DMS 273 treated with DMSO at 0.1 percent for 48 hours (cell line): ENCODE measurements around the gene SPON1.
"Not testable (repeated sequence)": the region's sequence is repeated elsewhere in the genome, so short reads cannot be mapped to it uniquely, and the experiment has no call there.

Experiments
- DNase-seq: peaks from one replicate; lab custom pipeline; 2025; lab: John Stamatoyannopoulos, UW

The SPON1 gene

GRCh38 chr11:13962562-13963168 lies at the start of gene SPON1:
SPON1 (plus strand) TSS chr11:13962723; CDS start chr11:13962905, 182 bp downstream.
- DNase-seq = no peak

DNA sequence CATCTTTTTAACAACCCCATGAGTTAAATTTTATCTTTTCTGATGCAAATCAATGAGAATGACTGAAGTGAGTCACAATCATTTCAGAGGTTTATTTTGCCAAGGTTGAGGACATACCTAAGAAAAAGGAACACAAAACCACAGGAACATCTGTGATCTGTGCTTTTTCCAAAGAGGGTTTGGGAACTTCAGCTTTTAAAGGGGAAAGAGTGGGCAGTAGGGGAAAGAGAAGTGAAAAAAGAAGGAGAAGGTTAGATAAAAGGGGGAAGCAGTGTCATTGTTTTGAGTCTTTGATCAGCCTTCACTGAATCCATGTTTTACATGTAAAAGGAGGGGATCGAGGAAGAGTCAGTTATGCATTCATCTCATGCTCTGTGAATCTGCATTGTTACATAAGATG lies 45.3 kb upstream of the SPON1 start:
- no peak for DNase-seq

DNA sequence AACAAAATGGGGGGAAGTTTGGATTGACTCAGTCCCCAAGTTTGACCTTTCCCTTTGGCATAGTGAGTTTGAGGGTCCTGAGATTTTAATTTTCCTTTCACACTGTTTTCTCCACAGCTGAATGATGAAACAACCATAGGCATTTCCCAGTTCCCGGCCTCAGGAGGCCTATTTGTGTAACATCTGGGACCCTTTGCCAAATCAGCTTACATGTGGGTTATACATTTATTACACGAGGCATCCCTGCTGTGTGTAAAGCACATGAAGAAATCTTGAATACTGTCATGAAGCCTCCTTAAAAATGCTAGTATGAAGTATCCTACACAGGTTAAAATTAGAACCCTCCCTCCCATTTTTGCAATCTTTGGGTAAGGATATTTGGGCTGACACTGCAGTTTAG lies 44.6 kb upstream of the SPON1 start:
- DNase-seq = no peak

DNA sequence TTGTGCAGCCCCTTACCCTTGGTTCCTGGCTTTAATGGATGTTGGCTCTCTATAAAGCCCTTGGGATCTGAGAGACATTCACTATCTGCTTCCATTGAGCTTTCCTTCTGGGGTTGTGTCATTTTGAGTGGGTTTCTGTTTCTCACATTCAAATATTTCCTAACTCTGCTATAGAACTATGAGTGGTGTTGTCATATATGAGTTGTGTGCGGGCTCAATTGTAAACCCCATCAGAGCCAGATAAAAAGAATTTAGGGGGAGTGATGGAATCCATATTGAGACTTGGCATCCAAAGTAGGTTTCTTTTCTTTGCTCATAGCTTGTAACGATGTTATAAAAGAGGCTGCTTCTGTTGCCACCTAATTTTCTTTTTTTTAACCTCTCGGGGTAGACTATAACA lies 41.8 kb upstream of the SPON1 start:
- DNase-seq = no peak

DNA sequence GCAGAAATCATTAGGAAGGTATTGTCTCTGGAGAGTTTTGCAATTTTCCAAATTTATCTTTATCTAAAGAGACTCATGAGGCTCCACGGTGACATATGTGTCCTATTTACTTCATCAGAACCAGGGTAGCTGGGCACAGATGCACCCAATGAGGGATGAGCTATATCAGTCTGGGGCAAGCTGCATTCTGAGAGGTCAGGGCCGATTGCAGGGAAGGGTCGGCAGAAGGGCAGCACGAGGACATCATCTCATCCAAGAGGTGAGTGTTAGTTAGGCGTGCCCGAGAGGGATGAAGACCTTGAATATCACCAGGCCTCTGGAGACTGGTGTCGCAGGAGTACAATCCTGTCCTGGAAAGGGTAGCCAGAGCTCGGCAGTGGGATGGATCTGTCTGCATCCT lies 41.0 kb upstream of the SPON1 start:
- no peak for DNase-seq

DNA sequence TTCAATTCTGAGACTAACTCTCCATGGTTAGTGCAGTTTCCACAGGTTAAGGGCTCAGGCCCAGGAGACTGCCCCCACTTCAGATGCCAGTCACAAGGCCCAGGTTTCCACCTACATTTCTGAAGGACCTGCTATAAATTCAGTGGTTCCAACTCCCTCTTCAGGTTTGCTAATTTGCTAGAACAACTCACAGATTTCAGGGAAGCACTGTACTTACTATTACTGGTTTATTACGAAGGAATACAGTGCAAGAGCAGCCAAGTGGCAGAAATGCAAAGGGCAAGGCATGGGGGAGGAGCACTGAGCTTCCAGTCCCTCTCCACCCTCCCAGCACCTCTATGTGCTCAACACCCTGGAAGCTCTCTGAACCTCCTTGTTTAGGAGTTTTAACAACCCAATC lies 39.3 kb upstream of the SPON1 start:
- no peak for DNase-seq

- no peak for DNase-seq
These were observed 38.5 kb upstream of the SPON1 start for GRCh38 chr11:13923716-13924650.

GRCh38 chr11:13924801-13925327 lies 37.7 kb upstream of the SPON1 start:
- no peak for DNase-seq

DNA sequence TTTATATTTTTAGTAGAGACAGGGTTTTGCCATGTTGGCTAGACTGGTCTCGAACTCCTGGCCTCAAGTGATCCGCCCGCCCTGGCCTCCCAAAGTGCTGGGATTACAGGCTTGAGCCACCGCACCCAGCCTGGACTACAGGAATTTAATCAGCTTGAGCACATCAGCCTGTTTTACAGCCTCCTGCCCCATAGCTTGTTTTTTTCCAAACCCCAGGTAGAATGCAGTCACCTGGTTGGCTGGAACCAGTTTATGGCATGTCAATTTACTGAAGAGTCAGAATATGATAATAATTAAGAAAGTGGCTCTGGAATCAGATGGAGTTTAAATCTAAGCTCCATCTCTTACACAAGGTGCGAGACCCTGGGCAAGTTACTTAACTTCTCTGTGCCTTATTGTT lies 36.2 kb upstream of the SPON1 start:
- not testable (repeated sequence) for DNase-seq

DNA sequence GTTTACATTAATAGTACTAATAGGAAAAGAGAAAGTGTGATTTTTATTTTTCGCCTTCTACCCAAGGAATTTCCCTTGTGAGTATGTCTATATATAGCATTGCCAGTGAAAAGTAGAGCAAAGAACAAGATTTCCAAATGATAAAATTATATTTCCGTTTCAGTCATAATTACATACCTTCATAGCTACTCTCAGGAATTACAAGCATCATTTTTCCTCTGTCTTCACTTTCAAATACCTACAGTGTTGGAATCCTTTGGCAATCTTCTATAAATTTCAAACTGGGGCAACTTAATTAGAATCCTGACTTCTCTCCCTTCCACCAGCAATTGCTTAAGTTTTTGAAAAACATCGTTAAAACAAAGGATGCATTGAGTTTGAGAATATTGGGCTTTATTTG lies 35.5 kb upstream of the SPON1 start:
- no peak for DNase-seq

DNA sequence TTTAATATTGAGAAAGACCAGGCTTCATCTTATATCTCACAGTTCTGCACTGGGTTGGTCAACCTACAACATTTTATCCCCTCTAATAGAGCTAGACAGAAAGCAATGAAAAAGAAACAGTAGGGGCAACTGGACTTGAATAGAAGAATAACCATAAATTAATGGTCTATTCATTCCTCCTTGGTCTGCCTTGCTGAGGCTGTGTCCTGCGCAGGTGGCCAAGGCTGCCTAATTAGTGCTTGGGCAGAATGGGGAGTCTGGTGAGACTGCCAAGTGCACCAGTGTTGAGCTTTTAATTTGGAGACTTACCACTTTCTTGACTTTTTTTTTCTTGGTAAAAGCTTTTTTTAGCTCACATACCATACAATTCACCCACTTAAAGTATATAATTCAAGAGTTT lies 35.0 kb upstream of the SPON1 start:
- no peak for DNase-seq

DNA sequence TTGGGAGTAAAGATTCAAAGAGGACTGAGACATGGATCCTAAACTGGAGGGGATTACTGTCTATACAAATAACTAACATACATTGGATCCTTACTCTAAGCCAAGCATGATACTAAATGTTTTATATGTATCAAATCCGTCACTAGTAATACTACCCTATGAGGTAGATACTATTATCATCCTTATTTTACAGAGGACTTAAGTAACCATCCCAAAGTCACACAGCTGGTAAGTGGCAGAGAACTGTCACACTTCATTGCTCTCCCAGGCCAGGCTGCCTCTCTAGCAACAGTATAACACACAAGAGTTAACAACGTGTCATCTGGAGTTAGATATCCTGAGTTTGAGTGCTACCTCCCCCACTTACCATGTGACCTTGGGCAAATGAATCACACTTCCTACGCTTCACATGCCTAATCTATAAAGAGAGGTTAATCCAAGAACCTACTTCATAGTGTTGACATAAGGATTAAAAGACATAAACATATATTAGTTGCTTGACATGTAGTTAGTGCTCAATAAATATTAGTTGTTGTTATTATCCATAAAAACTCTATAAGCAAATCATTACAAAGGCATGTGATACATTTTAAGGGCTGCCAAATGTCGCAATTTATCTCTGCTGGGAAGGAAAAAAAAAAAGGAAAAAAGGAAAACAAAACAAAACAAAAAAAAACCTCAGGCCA lies 33.8 kb upstream of the SPON1 start:
- no peak for DNase-seq

GRCh38 chr11:13929395-13929891 lies 33.1 kb upstream of the SPON1 start:
- DNase-seq = no peak

GRCh38 chr11:13931356-13931755 lies 31.2 kb upstream of the SPON1 start:
- DNase-seq = no peak

- DNase-seq = not testable (repeated sequence)
These were observed 25.4 kb upstream of the SPON1 start for GRCh38 chr11:13937154-13937553.

DNA sequence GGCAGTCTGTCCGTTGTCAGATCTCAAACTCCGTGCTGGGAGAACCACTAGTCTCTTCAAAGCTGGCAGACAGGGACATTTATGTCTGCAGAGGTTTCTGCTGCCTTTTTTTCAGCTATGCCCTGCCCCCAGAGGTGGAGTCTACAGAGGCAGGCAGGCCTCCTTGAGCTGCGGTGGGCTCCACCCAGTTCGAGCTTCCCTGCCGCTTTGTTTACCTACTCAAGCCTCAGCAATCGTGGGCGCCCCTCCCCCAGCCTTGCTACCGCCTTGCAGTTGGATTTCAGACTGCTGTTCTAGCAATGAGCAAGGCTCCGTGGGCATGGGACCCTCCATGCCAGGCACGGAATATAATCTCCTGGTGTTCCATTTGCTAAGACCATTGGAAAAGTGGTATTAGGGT lies 23.7 kb upstream of the SPON1 start:
- not testable (repeated sequence) for DNase-seq

DNA sequence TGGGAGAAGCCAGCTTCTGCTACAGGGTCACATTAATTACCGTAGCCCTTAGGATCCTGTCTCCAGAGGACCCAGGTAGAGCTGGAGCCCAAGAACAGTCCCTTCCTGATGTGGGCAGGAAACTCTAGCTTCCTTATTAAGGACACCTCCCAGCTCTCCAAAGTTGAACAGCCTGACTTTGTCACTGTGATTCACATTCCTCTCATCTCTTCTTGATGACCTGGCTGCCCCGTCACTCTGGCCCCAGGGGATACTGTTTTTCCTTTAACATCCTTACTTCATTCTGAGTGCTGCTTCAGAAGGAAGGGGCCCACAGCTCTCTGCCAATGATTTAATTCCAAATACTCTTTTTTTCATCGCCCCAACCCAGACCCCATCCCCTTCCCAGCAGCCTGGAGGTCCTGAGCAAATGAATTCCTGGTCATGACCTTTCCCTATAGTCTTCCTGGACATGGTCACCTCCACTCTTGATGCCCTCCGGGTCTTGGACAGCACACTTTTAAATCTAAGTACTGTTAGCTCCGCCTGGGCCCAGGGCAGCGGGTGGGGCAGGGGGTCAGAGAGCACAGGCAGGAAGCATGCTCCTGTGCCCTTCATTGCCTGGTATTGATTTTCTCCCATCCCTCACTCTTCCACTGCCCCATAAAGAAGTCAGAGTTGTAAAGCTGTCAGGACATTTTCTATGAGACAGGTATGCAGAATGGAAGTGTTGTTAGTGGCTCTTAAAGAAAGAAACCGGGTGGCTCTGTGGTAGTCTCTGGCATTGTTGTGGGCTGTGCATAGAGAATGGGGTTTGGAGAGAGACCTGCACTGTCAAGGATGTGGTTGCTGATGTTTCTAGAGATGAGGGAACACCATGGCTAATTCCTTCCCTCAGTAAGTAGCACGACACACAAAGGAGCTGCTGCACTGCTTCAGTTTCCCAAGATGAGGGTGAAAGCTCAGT lies 22.3 kb upstream of the SPON1 start:
- no peak for DNase-seq

- DNase-seq = no peak
These were observed 21.6 kb upstream of the SPON1 start for GRCh38 chr11:13940907-13941256.

GRCh38 chr11:13941775-13942174 lies 20.7 kb upstream of the SPON1 start:
- no peak for DNase-seq

DNA sequence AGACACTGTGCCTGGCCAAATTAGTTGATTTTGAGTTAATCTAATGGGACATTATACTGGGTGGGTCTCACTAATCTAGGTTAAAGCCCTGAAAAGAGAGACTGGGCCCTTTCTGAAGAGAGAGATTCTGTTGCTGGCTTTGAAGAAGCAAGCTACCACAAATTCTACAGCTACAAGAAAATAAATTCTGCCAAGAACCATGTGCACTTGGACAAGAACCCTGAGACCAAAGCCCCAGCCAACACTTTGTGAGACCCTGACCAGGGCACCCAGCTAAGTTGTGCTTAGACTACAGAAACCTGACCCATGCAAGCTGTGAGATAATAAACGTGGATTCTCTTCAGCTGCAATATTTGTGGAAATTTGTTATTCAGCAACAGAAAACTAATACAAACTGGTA lies 20.1 kb upstream of the SPON1 start:
- DNase-seq = no peak

DNA sequence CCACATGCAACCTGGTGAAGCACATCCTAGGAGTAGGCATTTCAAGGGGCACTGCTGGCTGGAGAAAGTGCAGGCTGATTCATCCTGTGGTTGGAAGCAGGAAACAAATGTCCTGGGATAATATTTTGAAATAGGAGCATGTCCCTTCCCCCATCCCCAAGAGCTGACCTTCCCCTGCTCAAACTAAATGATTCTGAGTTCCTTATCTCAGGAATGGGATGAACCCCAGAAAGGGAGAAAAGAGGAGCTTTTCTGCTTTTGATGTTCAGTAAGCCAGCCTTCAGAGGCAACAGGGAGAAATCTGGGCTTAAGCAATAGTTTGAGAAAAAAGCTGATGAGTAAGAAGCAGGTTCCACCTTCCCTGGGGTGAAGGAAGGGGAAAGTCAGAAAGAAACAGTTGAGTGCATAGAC lies 19.5 kb upstream of the SPON1 start:
- no peak for DNase-seq
